GM21528 (cell line): Measurements from ENCODE around the gene TMX1.
A peak's percentile ranks its signal among the peaks of the same experiment; 100 is the strongest.
"Not testable (repeated sequence)": the region's sequence is repeated elsewhere in the genome, so short reads cannot be mapped to it uniquely, and the experiment has no call there.

Experiments used
- ATAC-seq: cut with Tn5 transposase; IDR thresholded peaks from one replicate; pipeline ENCODE4 v1.9.1; 2021; ENCODE audit warnings: mild to moderate bottlenecking, moderate library complexity; ENCODE audit not compliant: unreplicated experiment, low FRiP score

TMX1 gene

GRCh38 chr14:51239813-51240803 is at the start of gene TMX1:
Gene TMX1, plus strand, starts transcription at chr14:51240247. Its CDS starts 46 bp downstream, at chr14:51240293.
- peak; percentile 90 for ATAC-seq

- no peak for ATAC-seq
Observed at GRCh38 chr14:51201890-51202289, 38.2 kb upstream of the TMX1 start.

GRCh38 chr14:51202914-51203665 is 37.0 kb upstream of the TMX1 start:
- peak; percentile 70 for ATAC-seq

GRCh38 chr14:51203881-51204280 is 36.2 kb upstream of the TMX1 start:
- ATAC-seq = no peak

- ATAC-seq = no peak
Observed at GRCh38 chr14:51205486-51205885, 34.6 kb upstream of the TMX1 start.

- ATAC-seq = no peak
Observed at GRCh38 chr14:51206462-51206861, 33.6 kb upstream of the TMX1 start.

- no peak for ATAC-seq
Observed at GRCh38 chr14:51207621-51208020, 32.4 kb upstream of the TMX1 start.

GRCh38 chr14:51208982-51209381 is 31.1 kb upstream of the TMX1 start:
- no peak for ATAC-seq

GRCh38 chr14:51209457-51209856 is 30.6 kb upstream of the TMX1 start:
- no peak for ATAC-seq

GRCh38 chr14:51210594-51210993 is 29.5 kb upstream of the TMX1 start:
- no peak for ATAC-seq

GRCh38 chr14:51211149-51211548 is 28.9 kb upstream of the TMX1 start:
- ATAC-seq = no peak

GRCh38 chr14:51216602-51217001 is 23.4 kb upstream of the TMX1 start:
- ATAC-seq = no peak

GRCh38 chr14:51219473-51220448 is 20.3 kb upstream of the TMX1 start:
- no peak for ATAC-seq

- not testable (repeated sequence) for ATAC-seq
Observed at GRCh38 chr14:51223463-51223862, 16.6 kb upstream of the TMX1 start.

- ATAC-seq = no peak
Observed at GRCh38 chr14:51224551-51224950, 15.5 kb upstream of the TMX1 start.

- ATAC-seq = no peak
Observed at GRCh38 chr14:51225751-51226150, 14.3 kb upstream of the TMX1 start.

GRCh38 chr14:51228391-51228790 is 11.7 kb upstream of the TMX1 start:
- ATAC-seq = no peak

- no peak for ATAC-seq
Observed at GRCh38 chr14:51228890-51229289, 11.2 kb upstream of the TMX1 start.

- ATAC-seq = no peak
Observed at GRCh38 chr14:51236314-51236713, 3.7 kb upstream of the TMX1 start.

GRCh38 chr14:51240804-51241380 is 845 bp downstream of the TMX1 start:
- ATAC-seq = no peak
